NCI-H345 treated with DMSO at 0.1 percent for 48 hours (cell line): Measurements from ENCODE around the gene GALNT17.
"Not testable (repeated sequence)": the region's sequence is repeated elsewhere in the genome, so short reads cannot be mapped to it uniquely, and the experiment has no call there.

ENCODE experiments used
- DNase-seq: peaks from one replicate; lab custom pipeline; 2025; ENCODE audit not compliant: unreplicated experiment; lab: John Stamatoyannopoulos, UW

Gene GALNT17

DNA sequence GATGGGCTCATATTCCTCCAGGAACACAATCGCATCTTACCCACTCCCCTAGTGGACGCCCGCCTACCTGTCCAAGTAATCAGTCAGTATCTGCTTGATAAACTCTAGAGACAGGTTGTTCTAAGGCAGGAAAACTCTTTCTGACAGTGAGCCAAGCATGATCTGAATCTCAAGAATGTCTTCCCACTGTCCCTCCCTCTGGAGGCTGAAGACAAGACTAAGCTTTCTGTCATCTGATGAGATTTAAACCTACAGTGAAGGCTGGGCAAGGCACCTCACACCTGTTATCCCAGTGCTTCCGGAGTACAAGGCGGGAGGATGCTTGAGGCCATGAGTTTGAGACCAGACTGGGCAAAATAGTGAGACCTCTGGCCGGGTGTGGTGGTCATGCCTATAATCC lies 586.6 kb downstream of the GALNT17 start:
- DNase-seq, result no peak

DNA sequence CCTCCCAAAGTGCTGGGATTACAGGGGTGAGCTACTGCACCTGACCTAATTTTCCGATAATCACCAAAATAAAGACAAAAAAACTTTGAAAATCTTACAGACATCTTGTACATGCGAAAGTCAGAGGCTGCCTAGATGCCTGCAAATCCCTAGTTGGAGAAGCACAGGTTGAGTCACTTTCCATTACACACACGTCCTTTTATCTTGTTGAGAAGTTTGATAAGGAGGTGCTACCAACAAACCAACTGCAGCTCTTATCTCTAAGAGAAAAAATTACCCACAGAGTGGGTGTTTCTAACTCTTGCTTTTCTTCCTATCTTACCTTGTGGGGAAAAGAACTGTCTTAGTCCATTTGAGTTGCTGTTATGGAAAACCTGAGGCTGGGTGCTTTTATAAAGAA lies 589.8 kb downstream of the GALNT17 start:
- no peak for DNase-seq

DNA sequence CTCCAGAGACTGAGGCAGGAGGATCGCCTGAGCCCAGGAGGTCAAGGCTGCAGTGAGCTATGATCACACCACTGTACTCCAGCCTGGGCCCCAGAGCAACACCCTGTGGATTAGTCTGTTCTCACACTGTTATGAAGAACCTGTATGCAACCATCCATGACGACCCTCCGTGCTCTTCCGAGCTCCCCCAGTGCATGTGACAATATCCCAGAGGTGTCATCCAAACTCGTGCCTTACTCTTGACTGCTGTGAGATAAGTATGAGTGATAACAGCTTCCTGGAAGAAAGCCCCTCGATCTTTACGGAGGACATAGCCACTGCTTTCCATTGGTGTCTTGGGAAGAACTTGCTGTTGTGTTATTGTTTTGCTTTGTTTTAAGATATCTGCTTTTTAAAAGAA lies 591.9 kb downstream of the GALNT17 start:
- DNase-seq, result no peak

DNA sequence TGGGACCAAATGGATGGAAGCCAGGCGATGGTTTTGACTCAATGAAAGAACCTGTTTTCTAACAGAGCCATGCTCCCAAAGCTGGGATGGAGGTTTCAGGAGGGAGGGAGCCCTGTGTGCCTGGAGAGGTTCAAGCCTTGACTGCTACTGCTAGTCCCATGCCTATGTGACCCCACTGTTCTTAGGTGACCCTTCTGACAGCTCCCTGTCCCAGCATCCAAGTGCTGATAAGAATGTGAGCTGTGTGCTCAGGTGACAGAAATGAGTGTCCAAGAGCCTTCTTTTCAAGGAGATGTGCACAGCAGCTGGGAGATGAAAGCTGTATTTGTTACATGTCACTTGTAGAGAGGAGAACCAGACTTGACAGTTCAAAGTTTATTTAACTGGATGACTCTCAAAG lies 595.4 kb downstream of the GALNT17 start:
- no peak for DNase-seq

DNA sequence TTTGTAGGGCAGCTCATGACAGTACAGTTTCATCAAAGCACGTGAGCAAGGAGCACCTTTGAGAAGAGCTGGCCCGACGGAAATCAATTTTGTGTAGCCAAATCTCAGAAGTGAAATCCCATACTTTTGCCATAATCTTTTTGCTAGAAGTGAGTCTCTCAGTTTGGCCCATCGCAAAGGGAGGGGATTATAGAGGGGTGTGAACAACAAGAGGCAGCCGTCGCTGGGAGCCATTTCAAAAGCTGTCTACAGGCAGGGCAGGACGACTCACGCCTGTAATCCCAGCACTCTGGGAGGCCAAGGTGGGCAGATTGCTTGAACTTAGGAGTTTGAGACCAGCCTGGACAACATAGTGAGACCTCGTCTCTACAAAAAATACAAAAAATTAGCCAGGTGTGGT lies 599.8 kb downstream of the GALNT17 start:
- no peak for DNase-seq

DNA sequence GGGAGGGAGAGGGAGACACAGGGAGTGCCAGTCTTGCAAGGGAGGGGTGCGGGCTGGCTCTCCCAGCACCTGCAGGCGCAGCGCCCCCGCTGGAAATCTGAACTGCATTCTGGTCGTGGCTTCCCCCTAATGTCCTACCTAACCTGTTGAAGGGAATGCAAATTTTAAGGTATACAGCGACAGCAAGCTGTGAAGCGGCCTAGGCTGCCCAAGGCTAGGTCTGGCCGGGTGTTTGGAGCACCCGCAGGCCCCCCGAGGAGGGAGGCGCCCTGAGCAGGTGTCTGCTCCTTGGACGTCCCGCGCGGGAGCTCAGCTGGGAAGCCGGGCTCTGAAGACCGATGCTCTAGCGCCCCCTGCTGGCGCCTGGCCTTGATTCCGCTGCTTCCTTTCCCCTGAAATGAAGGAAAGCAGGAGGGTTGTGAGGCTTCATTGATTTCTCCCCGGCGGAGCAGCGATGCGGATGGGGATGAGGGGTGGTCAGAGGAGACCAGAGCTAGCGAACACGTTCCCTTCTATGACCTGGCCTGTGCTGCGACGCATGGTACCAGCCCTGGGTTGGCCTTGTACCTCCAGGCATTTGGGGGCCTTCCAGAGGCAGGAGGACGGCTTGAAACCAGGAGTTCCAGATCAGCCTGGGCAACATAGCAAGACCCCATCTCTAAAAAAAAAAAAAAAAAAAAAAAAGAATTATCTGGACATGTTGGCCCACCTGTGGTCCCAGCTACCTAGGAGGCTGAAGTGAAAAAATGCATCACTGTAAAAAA lies 601.3 kb downstream of the GALNT17 start:
- DNase-seq, result peak; percentile 6

DNA sequence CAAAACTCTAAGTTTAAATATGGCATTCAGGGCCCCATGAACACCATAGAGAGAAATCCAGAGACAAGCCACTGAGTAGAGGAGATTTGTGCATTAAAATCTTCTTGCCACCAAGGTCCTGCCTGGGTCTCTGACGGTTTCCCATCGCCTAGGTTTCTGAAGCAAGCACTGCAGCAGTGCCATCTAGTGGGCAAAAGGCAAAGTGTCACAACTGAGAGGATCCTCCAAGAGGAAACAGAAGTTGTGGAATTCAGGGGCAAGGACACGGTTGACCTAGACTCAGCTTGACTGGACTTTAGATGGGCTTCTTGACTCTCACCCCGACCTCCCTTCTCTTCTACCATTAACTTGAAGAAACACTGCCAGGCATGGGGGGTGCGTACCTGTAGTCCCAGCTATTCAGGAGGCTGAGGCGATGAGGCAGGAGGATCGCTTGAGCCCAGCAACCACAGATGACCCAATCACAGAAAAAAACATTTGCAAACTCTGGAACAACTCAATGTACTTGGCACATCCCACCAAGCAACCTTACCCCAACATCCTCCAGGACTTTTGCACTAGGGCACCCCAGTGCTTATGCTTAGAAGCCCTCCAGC lies 604.1 kb downstream of the GALNT17 start:
- peak; percentile 23 for DNase-seq

DNA sequence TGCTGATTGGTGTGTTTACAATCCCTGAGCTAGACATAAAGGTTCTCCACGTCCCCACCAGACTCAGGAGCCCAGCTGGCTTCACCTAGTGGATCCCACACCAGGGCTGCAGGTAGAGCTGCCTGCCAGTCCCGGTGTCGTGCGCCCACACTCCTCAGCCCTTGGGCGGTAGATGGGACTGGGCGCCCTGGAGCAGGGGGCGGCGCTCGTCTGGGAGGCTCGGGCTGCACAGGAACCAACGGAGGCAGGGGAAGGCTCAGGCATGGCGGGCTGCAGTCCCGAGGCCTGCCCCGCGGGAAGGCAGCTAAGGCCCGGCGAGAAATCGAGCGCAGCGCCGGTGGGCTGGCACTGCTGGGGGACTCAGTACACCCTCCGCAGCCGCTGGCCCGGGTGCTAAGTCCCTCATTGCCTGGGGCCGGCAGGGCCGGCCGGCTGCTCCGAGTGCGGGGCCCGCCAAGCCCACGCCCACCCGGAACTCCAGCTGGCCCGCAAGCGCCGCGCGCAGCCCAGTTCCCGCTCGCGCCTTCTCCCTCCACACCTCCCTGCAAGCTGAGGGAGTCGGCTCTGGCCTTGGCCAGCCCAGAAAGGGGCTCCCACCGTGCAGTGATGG lies 606.1 kb downstream of the GALNT17 start:
- DNase-seq, result not testable (repeated sequence)

DNA sequence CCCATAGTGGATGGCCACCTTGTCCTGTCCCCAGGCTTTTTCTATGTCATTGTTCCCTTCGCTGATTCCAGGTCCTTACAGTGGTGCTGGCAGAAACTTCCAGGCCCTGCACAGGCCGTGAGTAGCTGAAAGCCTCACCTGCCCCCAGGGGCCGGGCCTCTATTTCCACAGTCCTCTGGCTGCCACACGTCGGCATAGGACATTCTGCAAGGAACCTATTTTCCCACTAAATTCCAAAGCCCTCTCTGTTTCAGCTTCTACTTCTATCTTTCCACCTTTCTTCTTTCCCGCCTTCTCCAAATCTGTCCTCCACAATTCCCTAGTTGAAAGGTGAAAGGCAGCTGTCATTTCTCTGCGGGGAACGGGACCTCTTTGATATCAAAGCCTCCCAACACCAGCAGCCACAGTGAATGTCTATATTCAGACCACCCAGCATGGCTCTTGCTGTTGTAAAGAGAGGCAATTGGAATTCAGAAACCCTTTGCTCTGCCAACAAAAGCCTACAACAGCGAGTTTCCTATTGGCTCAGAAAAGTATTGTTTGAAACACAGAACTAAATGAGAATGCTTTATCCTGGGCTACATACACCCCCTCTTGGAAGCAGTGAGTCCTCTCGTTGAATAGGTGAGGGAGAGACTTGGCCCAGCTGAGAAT lies 607.7 kb downstream of the GALNT17 start:
- no peak for DNase-seq

DNA sequence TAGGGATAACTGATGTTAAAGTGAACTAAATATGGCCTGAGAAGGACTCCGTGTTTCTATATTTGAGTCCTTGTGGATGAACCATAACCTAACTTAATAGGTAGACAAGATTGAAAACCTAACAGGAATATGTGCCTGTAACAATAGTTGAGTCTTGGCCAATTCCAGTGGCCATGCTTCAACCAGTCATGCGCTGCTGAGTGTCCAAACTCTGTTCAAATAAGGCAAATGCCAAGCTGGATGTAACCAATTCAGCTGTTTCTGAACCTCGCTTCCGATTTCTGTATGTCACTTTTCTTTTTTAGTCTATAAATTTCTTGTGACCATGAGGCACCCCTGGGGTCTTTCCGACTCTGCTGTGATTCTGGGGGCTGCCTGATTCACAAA lies 608.2 kb downstream of the GALNT17 start:
- no peak for DNase-seq

DNA sequence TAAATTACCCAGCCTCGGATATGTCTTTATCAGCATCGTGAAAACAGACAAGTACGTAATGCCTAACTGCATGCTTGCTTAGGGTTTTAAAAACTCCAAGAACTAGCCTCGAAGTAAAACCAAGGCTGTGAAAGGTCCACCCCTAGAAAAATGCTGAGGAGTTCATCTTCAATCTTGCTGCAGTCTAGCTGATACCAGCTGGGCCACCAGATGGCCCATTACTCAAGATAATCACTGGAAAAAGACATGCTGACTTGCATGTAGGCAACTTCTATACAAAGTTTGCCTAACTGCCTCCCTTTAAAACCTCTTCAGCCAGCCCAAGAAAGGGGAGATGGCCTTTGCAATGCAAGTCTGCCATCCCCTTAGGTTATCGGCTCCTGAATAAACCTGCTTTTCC lies 614.1 kb downstream of the GALNT17 start:
- no peak for DNase-seq

DNA sequence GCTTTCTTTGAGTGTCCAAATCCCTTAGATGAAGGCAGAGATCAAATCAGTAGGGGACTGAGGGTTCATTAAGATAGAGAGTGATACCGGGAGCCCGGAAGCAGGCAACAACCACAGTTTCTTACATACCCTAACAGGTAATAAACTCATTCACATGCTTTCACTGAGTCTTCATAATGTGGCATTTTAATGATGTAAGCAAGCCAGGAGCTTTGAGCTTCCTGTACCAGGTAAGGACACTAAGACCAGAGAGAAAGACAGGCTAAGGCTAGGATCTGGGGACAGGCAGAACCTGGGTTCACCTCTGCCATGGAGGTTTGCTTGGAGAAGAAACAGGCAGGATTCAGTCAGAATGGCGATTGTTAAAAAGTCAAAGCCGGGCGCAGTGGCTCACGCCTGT lies 618.3 kb downstream of the GALNT17 start:
- DNase-seq, result no peak

DNA sequence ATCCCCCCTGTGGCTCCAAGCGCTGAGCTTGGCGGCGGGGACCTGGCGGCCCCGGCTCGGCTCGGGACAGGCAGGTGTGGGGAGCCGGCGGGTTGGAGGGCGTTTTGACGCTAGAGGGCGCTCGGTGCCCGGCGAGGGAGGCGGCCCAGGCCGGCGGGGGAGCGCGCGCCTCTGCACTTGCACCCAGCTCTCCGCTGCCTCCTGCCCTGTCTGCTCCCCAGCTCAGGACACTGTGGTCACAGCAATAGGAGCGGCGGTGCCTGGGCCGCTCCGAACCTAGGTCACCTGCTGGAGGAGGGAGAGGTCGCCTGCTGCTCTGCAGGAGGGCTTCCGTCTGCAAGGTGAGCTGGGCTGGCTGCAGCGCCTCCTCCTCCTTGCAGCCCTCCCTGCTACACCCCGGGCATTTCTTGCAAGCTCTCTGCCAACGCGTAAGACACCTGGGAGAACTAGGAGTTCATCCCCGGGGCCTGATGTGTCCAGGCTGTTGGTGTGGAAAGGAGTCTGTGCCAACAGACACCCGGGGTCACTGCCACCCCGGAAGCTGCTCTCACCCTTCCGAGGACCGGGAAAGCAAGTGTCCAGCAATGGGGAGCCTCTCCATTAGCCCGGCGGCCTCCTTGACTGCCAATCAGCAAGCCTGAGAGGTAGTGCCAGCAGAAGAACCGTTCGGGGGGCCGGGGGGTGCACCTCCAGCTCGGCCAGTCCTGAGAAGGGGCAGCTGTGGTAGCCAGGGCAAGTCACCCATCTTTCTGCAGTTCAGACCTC lies 620.4 kb downstream of the GALNT17 start:
- no peak for DNase-seq

DNA sequence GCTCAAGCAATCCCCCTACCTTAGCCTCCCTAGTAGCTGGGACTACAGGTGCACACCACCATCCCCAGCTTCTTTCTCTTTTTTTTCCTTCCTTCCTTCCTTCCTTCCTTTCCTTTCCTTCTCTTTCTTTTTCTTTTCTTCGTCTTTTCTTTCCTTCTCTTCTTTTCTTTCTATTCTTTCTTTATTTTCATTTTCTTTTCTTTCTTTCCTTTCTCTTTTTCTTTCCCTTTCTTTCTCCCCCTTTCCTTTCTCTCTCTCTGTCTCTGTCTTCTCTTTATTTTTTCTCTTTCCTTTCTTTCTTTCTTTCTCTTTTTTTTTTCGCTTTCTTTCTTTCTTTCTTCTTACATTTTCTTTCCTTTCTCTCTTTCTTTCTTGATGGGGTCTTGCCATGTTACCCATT lies 621.3 kb downstream of the GALNT17 start:
- DNase-seq, result no peak

DNA sequence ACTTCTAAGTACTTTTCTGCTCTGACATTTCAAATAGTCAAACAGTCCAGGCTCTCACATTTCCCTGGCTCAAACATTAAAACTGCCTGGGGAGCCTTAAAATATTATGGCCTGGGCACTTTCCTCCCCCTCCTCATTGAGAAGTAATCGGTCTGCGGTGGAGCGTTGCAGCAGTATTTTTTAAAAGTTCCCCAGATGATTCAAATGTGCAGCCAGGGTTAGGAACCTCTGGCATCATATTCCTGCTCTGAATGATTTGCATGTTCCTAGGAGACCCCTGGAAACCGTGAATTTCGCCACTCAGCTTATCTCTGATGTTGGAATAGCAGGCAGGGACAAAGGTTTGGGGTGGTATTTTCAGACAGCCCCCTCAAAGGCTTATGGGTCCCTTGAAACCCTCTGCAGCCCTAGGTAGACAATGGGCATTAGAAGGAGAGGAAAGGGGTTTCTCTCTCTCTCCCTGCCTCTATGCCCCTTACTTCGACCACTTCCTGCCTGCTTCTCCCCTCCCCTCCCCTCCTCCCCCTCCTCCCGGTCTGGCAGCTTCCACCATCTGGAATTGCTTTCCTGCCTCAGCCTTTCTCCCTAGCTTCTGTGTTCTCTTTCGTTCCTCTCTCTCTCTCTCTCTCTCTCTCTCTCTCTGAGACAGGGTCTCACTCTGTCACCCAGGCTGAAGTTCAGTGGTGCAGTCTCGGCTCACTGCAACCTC lies 622.2 kb downstream of the GALNT17 start:
- DNase-seq, result no peak

DNA sequence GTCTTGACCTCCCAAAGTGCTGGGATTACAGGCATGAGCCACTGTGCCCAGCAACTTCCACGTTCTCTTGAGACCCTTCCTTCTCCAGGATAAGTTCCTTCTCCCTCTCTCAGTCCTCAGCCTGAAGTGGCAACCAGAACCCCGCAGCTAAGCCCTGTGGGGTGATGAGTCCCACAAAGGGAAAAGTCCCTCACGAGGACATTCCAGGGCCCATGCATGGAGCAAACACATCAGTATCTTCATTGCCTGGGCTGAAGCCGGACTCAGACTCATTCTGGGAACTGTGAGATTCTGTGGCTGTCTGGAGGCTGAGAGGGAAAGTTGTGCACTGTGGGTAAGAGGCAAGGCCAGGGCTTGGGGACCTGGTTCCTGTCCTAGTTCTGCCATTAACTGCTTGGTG lies 622.9 kb downstream of the GALNT17 start:
- DNase-seq, result no peak

DNA sequence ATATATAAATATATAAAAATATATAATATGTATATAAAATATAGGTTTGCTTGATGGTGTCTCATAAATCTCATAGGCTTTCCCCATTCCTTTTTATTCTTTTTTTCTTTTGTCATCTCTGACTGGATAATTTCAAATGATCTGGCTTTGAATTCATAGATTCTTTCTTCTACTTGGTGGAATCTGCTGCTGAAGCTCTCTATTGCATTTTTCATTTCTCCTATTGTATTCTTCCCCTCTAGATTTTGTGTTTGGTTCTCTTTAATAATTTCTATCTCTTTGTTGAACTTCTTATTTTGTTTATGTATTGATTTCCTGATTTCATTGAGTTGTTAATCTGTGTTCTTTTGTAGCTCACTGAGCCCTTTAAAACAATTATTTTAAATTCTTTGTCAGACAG lies 629.4 kb downstream of the GALNT17 start:
- no peak for DNase-seq
